Activated T-helper 2 cell treated with anti-CD3 and anti-CD28 coated beads, Interferon-gamma antibody, Interleukin-2, Interleukin-4, amounts not matched to agents 10 μg/mL and 5 μg/mL and 100 μg/mL, durations not matched to agents 14 hours and 24 hours and 36 hours (primary cell): ENCODE results near the gene ERC2. TPM values are rescaled to one million over a fixed set of nuclear protein-coding genes. Genes with fewer than 3 reads are reported as not detected.
"Not testable (repeated sequence)": the region's sequence is repeated elsewhere in the genome, so short reads cannot be mapped to it uniquely, and the experiment has no call there.

Source experiments
- DNase-seq: peaks from one replicate; pipeline ENCODE4 v3.0.0; 2021; ENCODE audit warnings: low spot score
- H3K27ac Mint-ChIP-seq: one replicate; pipeline ENCODE4 v1.8.0; 2021; ENCODE audit warnings: mixed read lengths
- H3K27me3 Mint-ChIP-seq: one replicate; pipeline ENCODE4 v1.8.0; 2021; ENCODE audit warnings: low read depth, mixed read lengths
- H3K36me3 Mint-ChIP-seq: one replicate; pipeline ENCODE4 v1.8.0; 2021; ENCODE audit warnings: low read depth, mixed read lengths
- H3K4me1 Mint-ChIP-seq: one replicate; pipeline ENCODE4 v1.8.0; 2021; ENCODE audit warnings: low read depth, mixed read lengths
- H3K4me3 Mint-ChIP-seq: one replicate; pipeline ENCODE4 v1.8.0; 2021; ENCODE audit warnings: low read depth, mild to moderate bottlenecking, moderate library complexity, mixed read lengths
- H3K9me3 Mint-ChIP-seq: one replicate; pipeline ENCODE4 v1.8.0; 2021; ENCODE audit warnings: mixed read lengths
- intact Hi-C: fragments of 100-400 bp; cut with micrococcal nuclease; formaldehyde crosslinking; loops from one replicate; pipeline ENCODE4 v1.15.1; 2023
- total RNA-seq: library from RNA; stranded (reverse); gene quantifications from 2 replicates; pipeline ENCODE4 v1.2.3, GENCODE V29; 2022

The ERC2 gene
- total RNA-seq, 1 donor from 2014 or later, result 0.09 TPM

DNA sequence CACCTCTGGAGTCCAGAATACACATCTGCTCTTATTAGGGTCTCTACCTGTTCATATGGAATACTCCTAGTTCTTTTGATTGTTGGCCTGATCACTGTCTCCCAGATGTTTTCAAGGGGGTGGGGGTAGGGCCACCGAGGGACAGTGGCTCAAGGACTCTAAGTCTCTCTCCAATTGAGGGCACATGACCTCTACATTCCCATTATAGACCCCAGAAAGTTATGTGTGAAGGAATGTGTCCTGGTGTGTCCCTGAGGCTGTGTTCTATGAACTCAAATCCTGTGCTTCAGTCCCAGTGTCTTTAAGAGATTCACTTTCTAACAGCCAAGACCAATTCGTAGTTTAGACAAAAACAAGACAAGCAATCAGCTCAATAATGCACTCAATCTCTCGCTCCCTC, 357.4 kb downstream of the ERC2 start:
- Mint-ChIP-seq H3K27ac (no peak overlapping the region), H3K27me3 (no peaks in the 10 kb centered on the region), H3K4me3 (no peak overlapping the region), H3K36me3 (no peaks in the 10 kb centered on the region), H3K9me3 (peaks cover 4% of the 10 kb centered on the region), H3K4me1 (no peaks in the 10 kb centered on the region)
- intact Hi-C loops, result no loop called here
- DNase-seq, result no peak

- no peak overlapping the region for H3K27ac Mint-ChIP-seq
- H3K4me1 Mint-ChIP-seq, result no peaks in the 10 kb centered on the region
- no peak for DNase-seq
- H3K9me3 Mint-ChIP-seq, result no peaks in the 10 kb centered on the region
- no peaks in the 10 kb centered on the region for H3K36me3 Mint-ChIP-seq
- H3K4me3 Mint-ChIP-seq, result no peak overlapping the region
- intact Hi-C loops, result no loop called here
- H3K27me3 Mint-ChIP-seq, result no peaks in the 10 kb centered on the region
Observed at GRCh38 chr3:56107157-56107556, 361.1 kb downstream of the ERC2 start.

DNA sequence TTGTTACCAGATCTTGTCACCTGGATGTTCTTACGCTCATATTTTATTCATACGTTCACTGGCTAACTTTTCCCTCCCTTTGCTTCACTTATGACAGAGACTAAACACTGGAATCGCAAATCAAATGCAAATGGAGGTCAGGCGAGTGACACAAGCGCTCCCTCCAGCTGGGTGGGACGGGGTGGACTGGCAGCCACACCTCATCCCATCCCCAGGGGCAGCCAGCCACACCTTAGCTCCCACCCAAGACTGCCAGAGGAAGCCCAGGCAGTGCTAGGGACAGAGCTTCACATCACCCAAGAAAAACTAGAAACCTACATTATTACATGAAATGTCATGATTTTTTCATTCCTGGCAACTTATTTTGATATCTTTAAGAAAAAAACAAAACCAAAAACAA, 366.2 kb downstream of the ERC2 start:
- Mint-ChIP-seq H3K27ac (no peak overlapping the region), H3K27me3 (no peaks in the 10 kb centered on the region), H3K36me3 (no peaks in the 10 kb centered on the region), H3K4me1 (no peaks in the 10 kb centered on the region), H3K9me3 (no peaks in the 10 kb centered on the region), H3K4me3 (no peak overlapping the region)
- DNase-seq, result no peak
- intact Hi-C loops, result no loop called here

DNA sequence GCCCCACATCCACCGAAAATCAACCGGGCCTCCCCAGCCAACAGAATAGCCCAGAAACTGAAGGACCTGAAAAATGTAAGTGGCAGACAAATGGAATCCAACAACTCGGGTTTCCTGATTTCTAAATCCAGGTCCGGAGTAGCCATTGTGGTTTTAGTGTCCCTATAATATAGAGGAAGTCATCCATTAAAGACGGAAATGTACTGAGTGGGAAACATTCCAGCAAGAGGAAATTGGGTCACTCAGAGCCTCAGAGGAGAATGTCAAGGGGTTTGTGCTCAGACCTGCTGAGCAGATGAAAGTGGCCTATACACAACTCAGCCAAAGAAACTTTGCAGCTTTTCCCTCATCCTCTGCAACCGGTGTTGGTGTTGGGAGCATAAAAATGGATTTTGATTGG, 366.7 kb downstream of the ERC2 start:
- Mint-ChIP-seq H3K9me3 (no peaks in the 10 kb centered on the region), H3K36me3 (no peaks in the 10 kb centered on the region), H3K27ac (no peak overlapping the region), H3K4me1 (no peaks in the 10 kb centered on the region), H3K4me3 (no peak overlapping the region), H3K27me3 (no peaks in the 10 kb centered on the region)
- intact Hi-C loops, result no loop called here
- no peak for DNase-seq

DNA sequence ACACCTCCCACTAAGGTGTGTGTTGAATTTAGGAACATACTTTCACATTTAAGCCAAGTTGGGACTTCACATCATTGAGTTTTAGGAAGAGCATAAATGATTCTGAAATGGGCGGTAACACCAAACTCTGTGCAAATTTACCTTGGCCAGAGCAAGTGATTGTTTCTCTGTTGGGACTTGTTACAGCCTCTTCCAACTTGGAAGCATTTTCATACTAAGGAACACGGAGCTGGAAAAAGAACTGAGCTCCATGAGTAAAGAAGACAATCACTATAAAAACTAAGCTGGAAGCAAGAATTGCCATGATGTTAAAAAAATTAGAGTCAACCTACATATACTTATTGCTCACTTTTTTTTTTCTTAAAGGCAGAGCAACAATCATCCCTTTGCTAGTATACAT, 371.3 kb downstream of the ERC2 start:
- H3K27me3 Mint-ChIP-seq, result no peaks in the 10 kb centered on the region
- no peak for DNase-seq
- H3K4me3 Mint-ChIP-seq, result no peak overlapping the region
- H3K27ac Mint-ChIP-seq, result no peak overlapping the region
- intact Hi-C loops, result no loop called here
- no peaks in the 10 kb centered on the region for H3K9me3 Mint-ChIP-seq
- no peaks in the 10 kb centered on the region for H3K4me1 Mint-ChIP-seq
- H3K36me3 Mint-ChIP-seq, result no peaks in the 10 kb centered on the region

DNA sequence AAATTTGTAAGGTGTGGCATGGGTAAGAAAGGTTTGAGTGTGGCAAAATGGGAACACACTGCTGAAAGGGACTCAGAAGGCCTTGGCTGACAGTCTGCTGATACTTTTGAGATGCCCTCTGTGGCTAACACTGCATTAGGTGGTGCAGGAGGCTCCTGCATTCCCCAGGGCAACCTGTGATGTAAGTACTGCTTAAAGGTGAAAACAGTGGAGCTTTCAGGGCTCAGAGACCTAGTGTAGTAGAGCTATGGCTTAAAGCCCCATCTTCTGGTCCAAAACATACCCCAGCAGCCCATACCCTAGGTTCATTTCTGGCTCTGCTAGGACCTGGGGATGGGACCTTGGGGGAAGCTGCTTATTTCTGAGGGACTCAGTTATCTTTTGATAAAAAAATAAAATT, 374.1 kb downstream of the ERC2 start:
- no peaks in the 10 kb centered on the region for H3K27me3 Mint-ChIP-seq
- H3K36me3 Mint-ChIP-seq, result no peaks in the 10 kb centered on the region
- no peak overlapping the region for H3K4me3 Mint-ChIP-seq
- H3K9me3 Mint-ChIP-seq, result no peaks in the 10 kb centered on the region
- intact Hi-C loops, result no loop called here
- no peak overlapping the region for H3K27ac Mint-ChIP-seq
- no peak for DNase-seq
- H3K4me1 Mint-ChIP-seq, result no peaks in the 10 kb centered on the region

- Mint-ChIP-seq H3K36me3 (no peaks in the 10 kb centered on the region), H3K4me1 (no peaks in the 10 kb centered on the region), H3K27ac (no peak overlapping the region), H3K9me3 (no peaks in the 10 kb centered on the region), H3K27me3 (no peaks in the 10 kb centered on the region), H3K4me3 (no peak overlapping the region)
- DNase-seq, result no peak
- intact Hi-C loops, result no loop called here
Observed at GRCh38 chr3:56089739-56090138, 378.5 kb downstream of the ERC2 start.

DNA sequence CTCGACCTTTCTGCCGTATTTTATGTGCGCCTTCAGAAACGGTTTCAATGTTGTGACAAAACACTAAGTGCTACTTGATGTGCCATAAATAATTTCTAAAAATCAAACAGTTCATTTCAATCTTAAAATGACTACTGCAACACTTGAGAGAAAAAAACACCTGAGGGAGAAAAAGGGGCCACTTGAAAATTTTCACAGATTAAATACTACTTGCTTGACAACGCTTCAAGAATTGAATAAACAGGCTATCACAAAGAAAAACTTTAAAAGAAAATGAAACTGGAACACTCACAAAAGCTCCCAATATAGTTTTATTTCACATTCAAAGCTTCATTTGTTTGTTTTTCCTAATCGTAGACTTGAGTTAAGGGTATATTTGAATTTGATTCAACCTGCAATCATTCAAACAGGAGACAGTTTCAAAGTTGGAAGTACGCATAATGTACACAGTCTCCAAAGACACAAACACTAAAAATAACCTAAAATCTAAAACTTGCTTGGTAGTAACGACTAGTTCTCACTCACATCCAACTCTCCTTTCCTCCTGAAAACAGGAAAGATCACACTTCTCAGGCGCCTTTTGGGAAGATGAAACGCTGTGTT, 380.7 kb downstream of the ERC2 start:
- DNase-seq, result no peak
- Mint-ChIP-seq H3K4me1 (no peaks in the 10 kb centered on the region), H3K9me3 (no peaks in the 10 kb centered on the region), H3K4me3 (no peak overlapping the region), H3K27me3 (no peaks in the 10 kb centered on the region), H3K27ac (no peak overlapping the region), H3K36me3 (no peaks in the 10 kb centered on the region)
- intact Hi-C loops, result no loop called here

DNA sequence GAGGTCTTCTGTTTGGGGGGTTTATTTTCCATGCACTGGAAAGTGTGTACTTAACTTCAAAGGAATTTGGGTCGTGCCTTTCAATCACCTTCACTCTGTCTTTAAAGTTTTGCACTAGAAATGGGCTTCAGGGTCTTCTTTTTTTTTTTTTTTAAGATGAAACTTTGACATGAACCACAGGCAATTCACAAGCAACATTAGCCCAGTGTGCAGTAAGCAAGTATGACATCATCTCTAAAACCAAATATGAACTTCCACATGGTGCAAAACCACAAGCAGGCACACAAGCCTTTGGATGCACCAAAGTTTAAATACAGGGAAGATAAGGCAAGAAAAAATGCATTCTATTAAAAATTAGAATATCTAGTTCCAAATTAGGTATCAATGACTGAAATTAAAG, 381.9 kb downstream of the ERC2 start:
- Mint-ChIP-seq H3K27me3 (no peaks in the 10 kb centered on the region), H3K9me3 (no peaks in the 10 kb centered on the region), H3K4me1 (no peaks in the 10 kb centered on the region), H3K4me3 (no peak overlapping the region), H3K27ac (no peak overlapping the region), H3K36me3 (no peaks in the 10 kb centered on the region)
- DNase-seq, result no peak
- intact Hi-C loops, result no loop called here

- H3K27me3 Mint-ChIP-seq, result no peaks in the 10 kb centered on the region
- H3K9me3 Mint-ChIP-seq, result no peaks in the 10 kb centered on the region
- no peak for DNase-seq
- intact Hi-C loops, result no loop called here
- H3K36me3 Mint-ChIP-seq, result no peaks in the 10 kb centered on the region
- no peak overlapping the region for H3K27ac Mint-ChIP-seq
- H3K4me1 Mint-ChIP-seq, result no peaks in the 10 kb centered on the region
- H3K4me3 Mint-ChIP-seq, result no peak overlapping the region
Observed at GRCh38 chr3:56081246-56081645, 387.0 kb downstream of the ERC2 start.

- no peak for DNase-seq
- H3K9me3 Mint-ChIP-seq, result no peaks in the 10 kb centered on the region
- no peaks in the 10 kb centered on the region for H3K27me3 Mint-ChIP-seq
- H3K4me1 Mint-ChIP-seq, result no peaks in the 10 kb centered on the region
- H3K27ac Mint-ChIP-seq, result no peak overlapping the region
- intact Hi-C loops, result no loop called here
- H3K36me3 Mint-ChIP-seq, result no peaks in the 10 kb centered on the region
- H3K4me3 Mint-ChIP-seq, result no peak overlapping the region
Observed at GRCh38 chr3:56076746-56077145, 391.5 kb downstream of the ERC2 start.

GRCh38 chr3:56075089-56075488, 393.2 kb downstream of the ERC2 start:
- Mint-ChIP-seq H3K9me3 (no peaks in the 10 kb centered on the region), H3K27ac (no peak overlapping the region), H3K4me3 (no peak overlapping the region), H3K4me1 (no peaks in the 10 kb centered on the region), H3K27me3 (no peaks in the 10 kb centered on the region), H3K36me3 (no peaks in the 10 kb centered on the region)
- intact Hi-C loops, result no loop called here
- no peak for DNase-seq

DNA sequence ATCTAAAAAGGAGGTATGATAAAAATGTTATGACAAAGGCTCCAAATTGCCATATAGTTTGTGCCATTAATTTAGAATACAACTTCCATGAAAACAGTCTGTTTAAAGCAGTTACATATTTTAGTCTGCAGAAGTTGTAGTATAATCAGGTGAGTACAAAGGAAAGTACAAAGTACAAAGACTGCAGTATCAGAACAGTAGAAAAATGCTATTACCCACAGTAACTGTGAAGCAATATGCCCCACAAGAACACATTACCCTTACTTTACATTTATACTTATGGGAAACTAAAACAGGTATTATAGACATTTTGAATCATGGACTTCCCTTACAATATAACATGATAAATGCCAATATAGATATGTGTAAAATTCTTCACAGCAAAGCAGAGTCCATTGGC, 398.5 kb downstream of the ERC2 start:
- no peak for DNase-seq
- no peak overlapping the region for H3K4me3 Mint-ChIP-seq
- H3K27me3 Mint-ChIP-seq, result no peaks in the 10 kb centered on the region
- no peaks in the 10 kb centered on the region for H3K36me3 Mint-ChIP-seq
- no peaks in the 10 kb centered on the region for H3K9me3 Mint-ChIP-seq
- H3K27ac Mint-ChIP-seq, result no peak overlapping the region
- no peaks in the 10 kb centered on the region for H3K4me1 Mint-ChIP-seq
- intact Hi-C loops, result no loop called here

DNA sequence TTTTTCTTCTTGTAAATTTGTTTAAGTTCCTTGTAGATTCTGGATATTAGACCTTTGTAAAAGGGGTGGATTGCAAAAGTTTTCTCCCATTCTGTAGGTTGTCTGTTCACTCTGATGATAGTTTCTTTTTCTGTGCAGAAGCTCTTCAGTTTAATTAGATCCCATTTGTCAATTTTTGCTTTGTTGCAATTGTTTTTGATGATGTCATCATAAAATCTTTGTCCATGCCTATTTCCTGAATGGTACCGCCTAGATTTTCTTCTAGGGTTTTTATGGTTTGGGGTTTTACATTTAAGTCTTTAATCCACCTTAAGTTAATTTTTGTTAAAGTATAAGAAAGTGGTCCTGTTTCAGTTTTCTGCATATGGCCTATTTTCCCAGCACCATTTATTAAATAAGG, 401.9 kb downstream of the ERC2 start:
- H3K27me3 Mint-ChIP-seq, H3K4me3 Mint-ChIP-seq, H3K27ac Mint-ChIP-seq, H3K4me1 Mint-ChIP-seq, DNase-seq, H3K9me3 Mint-ChIP-seq, H3K36me3 Mint-ChIP-seq, intact Hi-C loops: not testable (repeated sequence)
